Upper lobe of right lung (tissue), 1 donor: ENCODE data around the gene ATP13A5. TPM values are rescaled to one million over a fixed set of nuclear protein-coding genes. Genes with fewer than 3 reads are reported as not detected.

Experiments
- ATAC-seq: fragments of 200-7000 bp; cut with Tn5 transposase; one replicate; pipeline ENCODE4 v1.9.1; 2020; ENCODE audit warnings: mild to moderate bottlenecking, moderate library complexity
- DNase-seq: peaks from one replicate; pipeline ENCODE4 v3.0.0-alpha.2; 2020
- H3K27ac ChIP-seq: fragments of 200-600 bp; one replicate; pipeline ENCODE4 v1.8.0; 2022
- H3K27me3 ChIP-seq: fragments of 200-600 bp; one replicate; pipeline ENCODE4 v1.8.0; 2022; ENCODE audit warnings: mild to moderate bottlenecking
- H3K36me3 ChIP-seq: fragments of 200-600 bp; one replicate; pipeline ENCODE4 v1.8.0; 2022
- H3K4me1 ChIP-seq: fragments of 200-600 bp; one replicate; pipeline ENCODE4 v1.8.0; 2022
- H3K4me3 ChIP-seq: fragments of 200-600 bp; one replicate; pipeline ENCODE4 v1.8.0; 2022; ENCODE audit warnings: mild to moderate bottlenecking
- H3K9me3 ChIP-seq: fragments of 200-600 bp; one replicate; pipeline ENCODE4 v1.8.0; 2022
- CTCF ChIP-seq: fragments of 200-600 bp; IDR thresholded peaks from one replicate; pipeline ENCODE4 v1.8.0; 2022; ENCODE audit warnings: antibody characterized with exemption
- intact Hi-C: fragments of 100-400 bp; cut with DNase I; formaldehyde crosslinking; loops from one replicate; pipeline ENCODE4 v1.11.0; 2022
- total RNA-seq: library from RNA; stranded (reverse); fragmentation: NEBNext Ultra II Directional; extraction: Animal tissue kit (Norgen Biotek cat#: 25700); gene quantifications from one replicate; pipeline ENCODE4 v1.2.1, GENCODE V29; 2021
- donor health status: DM: no; HTN: yes; CAD: no; lungs with severe emphysema.

ATP13A5 gene
- total RNA-seq, 1 donor from 2014 or later = 2.0 TPM

DNA sequence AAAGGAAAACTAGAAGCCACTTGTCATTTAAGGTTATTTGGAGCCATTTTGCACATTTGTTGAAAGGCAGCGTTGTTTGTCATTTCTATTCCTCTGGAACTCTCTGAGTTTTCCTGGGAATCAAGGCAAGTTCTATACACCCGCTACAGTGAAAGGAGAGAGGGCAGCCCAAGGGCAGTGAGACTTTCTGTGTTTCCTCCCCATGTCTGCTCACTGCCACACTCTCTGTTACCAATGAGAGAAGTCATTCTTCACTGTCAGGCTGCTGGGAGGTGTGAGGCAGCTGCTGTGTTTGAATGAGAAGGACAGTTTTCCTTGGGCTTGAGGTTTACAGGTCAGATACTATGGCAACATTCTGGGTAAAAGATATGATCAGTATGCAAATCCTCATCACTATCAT, 36.0 kb downstream of the ATP13A5 start:
- ATAC-seq = no peak

DNA sequence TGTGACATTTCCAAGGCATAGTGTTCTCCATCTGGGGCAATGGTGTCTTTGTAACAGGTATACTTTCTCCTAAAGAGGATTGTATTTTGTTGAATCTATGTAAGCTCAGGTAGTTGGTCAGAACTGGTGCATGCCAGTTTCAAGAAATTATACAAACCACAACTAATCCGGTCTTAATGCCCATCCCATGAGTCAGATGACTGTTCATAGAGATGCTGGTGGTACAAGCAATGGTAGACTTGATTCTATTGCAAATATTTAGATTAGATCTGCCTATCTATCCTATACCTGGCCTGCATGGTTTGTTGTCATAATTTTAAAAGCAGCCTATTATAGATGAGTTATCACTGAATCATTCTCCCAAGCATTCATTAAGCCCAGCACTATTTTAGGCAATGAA, 43.5 kb downstream of the ATP13A5 start:
- Histone ChIP-seq H3K27me3 (peaks cover 3% of the 10 kb centered on the region), H3K36me3 (no peaks in the 10 kb centered on the region), H3K4me3 (no peak overlapping the region), H3K4me1 (no peaks in the 10 kb centered on the region), H3K9me3 (no peaks in the 10 kb centered on the region), H3K27ac (no peak overlapping the region)
- DNase-seq (no peak), ATAC-seq (no peak)
- no peak for TF ChIP-seq CTCF
- intact Hi-C loops = no loop called here

More for the DNA sequence above, 36.0 kb downstream of the ATP13A5 start:
- H3K27ac ChIP-seq = no peak overlapping the region
- no peaks in the 10 kb centered on the region for H3K4me1 ChIP-seq
- no peak for TF ChIP-seq CTCF
- no peaks in the 10 kb centered on the region for H3K36me3 ChIP-seq
- H3K4me3 ChIP-seq = no peak overlapping the region
- no peaks in the 10 kb centered on the region for H3K9me3 ChIP-seq
- H3K27me3 ChIP-seq = peaks cover 6% of the 10 kb centered on the region
- intact Hi-C loops = no loop called here
- DNase-seq = no peak

GRCh38 chr3:193333229-193333628, 45.3 kb downstream of the ATP13A5 start:
- intact Hi-C loops = no loop called here
- H3K4me1 ChIP-seq = no peaks in the 10 kb centered on the region
- ATAC-seq (no peak), DNase-seq (no peak)
- no peaks in the 10 kb centered on the region for H3K36me3 ChIP-seq
- no peaks in the 10 kb centered on the region for H3K9me3 ChIP-seq
- TF ChIP-seq CTCF = no peak
- no peak overlapping the region for H3K4me3 ChIP-seq
- no peak overlapping the region for H3K27ac ChIP-seq
- H3K27me3 ChIP-seq = no peaks in the 10 kb centered on the region

- no peaks in the 10 kb centered on the region for H3K9me3 ChIP-seq
- DNase-seq (no peak), ATAC-seq (no peak)
- no peak overlapping the region for H3K27ac ChIP-seq
- H3K36me3 ChIP-seq = no peaks in the 10 kb centered on the region
- intact Hi-C loops = no loop called here
- no peak for TF ChIP-seq CTCF
- H3K4me3 ChIP-seq = no peak overlapping the region
- H3K27me3 ChIP-seq = no peaks in the 10 kb centered on the region
- H3K4me1 ChIP-seq = no peaks in the 10 kb centered on the region
Measured at GRCh38 chr3:193330555-193331204, 47.9 kb downstream of the ATP13A5 start.

GRCh38 chr3:193317682-193318300, 60.8 kb downstream of the ATP13A5 start:
- no peaks in the 10 kb centered on the region for H3K36me3 ChIP-seq
- H3K4me3 ChIP-seq = no peak overlapping the region
- intact Hi-C loops = no loop called here
- H3K4me1 ChIP-seq = no peaks in the 10 kb centered on the region
- TF ChIP-seq CTCF = no peak
- H3K9me3 ChIP-seq = no peaks in the 10 kb centered on the region
- no peak overlapping the region for H3K27ac ChIP-seq
- ATAC-seq (no peak), DNase-seq (no peak)
- H3K27me3 ChIP-seq = no peaks in the 10 kb centered on the region
